KOPT-K1 (cell line): ENCODE measurements around the gene ISY1.
A peak's percentile ranks its signal among the peaks of the same experiment; 100 is the strongest.
"Not testable (repeated sequence)": the region's sequence is repeated elsewhere in the genome, so short reads cannot be mapped to it uniquely, and the experiment has no call there.

ENCODE experiments used
- H3K27ac ChIP-seq: fragments of 200-600 bp; sonication (generic); 2 replicates; pipeline ENCODE4 v1.5.1; 2016; ENCODE audit warnings: antibody characterized with exemption, mild to moderate bottlenecking, low read depth, low read length; ENCODE audit not compliant: poor library complexity, severe bottlenecking
- H3K36me3 ChIP-seq: fragments of 200-600 bp; sonication (generic); 2 replicates; pipeline ENCODE4 v1.5.1; 2017; ENCODE audit warnings: antibody characterized with exemption, mild to moderate bottlenecking, low read length, moderate library complexity; ENCODE audit not compliant: insufficient read depth
- H3K9me3 ChIP-seq: fragments of 200-600 bp; sonication (generic); 2 replicates; pipeline ENCODE4 v1.5.1; 2017; ENCODE audit warnings: antibody characterized with exemption, low read length, mild to moderate bottlenecking; ENCODE audit not compliant: insufficient read depth, poor library complexity, severe bottlenecking

Gene ISY1

GRCh38 chr3:129117134-129117533 is 43.7 kb downstream of the ISY1 start:
- H3K9me3 ChIP-seq: no peaks in the 10 kb centered on the region
- H3K36me3 ChIP-seq: peaks cover 20% of the 10 kb centered on the region
- peak overlapping the region; percentile 85 for H3K27ac ChIP-seq

- Histone ChIP-seq H3K9me3 (no peaks in the 10 kb centered on the region), H3K27ac (peak overlapping the region; percentile 85), H3K36me3 (peaks cover 20% of the 10 kb centered on the region)
Observed at GRCh38 chr3:129116482-129116946, 44.3 kb downstream of the ISY1 start.

DNA sequence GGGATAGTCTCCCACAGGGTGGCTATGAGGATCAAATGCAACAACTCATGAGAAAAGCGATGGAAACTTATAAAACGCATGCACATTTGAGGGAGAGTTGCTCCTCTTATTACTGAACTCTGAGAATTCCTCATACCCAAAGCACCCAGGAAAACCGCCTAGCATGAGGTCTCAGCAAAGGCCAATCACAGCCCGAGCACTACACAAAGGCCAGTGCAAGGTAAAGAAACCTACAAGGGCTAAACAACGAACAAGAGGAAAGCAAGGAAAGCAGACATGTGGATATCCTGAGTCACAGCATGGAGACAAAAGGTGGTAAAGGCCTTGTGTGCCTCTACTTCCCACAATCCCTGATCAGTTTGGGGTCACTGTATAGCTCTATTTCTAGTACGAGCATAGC is 46.4 kb downstream of the ISY1 start:
- Histone ChIP-seq H3K36me3 (peaks cover 30% of the 10 kb centered on the region), H3K27ac (no peak overlapping the region), H3K9me3 (no peaks in the 10 kb centered on the region)

GRCh38 chr3:129112308-129113052 is 48.4 kb downstream of the ISY1 start:
- no peak overlapping the region for H3K27ac ChIP-seq

DNA sequence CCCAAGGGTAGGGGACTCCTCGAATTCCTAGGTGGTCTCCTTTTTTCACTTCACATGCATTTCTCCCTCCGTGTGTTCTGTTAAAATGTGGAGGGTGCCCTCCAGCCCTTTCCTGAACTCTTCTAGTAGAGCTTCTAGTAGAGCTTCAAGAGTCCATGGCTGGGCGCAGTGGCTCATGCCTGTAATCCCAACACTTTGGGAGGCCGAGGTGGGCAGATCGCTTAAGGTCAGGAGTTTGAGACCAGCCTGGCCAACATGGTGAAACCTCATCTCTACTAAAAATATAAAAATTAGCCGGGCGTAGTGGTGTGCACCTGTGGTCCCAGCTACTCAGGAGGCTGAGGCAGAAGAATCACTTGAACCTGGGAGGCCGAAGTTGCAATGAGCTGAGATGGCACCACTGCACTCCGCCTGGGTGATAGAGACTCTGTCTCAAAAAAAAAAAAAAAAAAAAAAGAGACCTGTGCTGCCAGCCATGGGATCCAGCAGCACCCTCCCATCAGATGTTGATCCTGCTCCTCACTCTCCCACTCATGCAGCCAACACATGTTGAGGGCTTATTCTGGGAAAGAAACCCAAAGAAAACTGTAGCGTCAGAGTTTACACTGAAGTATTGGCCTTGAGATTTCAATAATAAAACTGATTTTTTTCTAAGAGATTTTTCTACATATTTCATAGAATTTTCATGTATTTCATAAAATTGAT is 49.6 kb downstream of the ISY1 start:
- not testable (repeated sequence) for H3K27ac ChIP-seq
- H3K36me3 ChIP-seq: peaks cover 43% of the 10 kb centered on the region

More at GRCh38 chr3:129112308-129113052, 48.4 kb downstream of the ISY1 start:
- Histone ChIP-seq H3K9me3 (no peaks in the 10 kb centered on the region), H3K36me3 (peaks cover 34% of the 10 kb centered on the region)

DNA sequence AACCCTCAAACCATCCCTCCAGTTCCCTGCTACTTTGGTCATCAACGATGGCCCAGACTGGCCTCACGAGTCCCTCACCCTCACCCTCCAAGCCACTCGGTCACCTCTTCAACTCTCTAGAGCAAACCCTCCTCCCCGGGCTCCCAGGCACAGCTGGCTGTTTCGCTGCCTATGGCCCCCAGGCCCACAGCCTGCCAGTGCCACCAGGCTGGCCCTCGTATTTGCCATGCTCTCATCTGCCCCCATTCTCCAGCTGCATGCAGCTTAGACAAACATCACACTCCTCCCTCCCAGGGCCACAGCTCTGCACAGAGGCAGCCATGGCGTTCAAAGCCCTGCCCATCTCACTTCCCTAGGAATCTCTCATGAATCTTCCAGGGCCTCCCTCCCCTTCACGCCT is 53.1 kb downstream of the ISY1 start:
- H3K36me3 ChIP-seq: peaks cover 38% of the 10 kb centered on the region

More for the DNA sequence above, 49.6 kb downstream of the ISY1 start:
- H3K9me3 ChIP-seq: not testable (repeated sequence)

DNA sequence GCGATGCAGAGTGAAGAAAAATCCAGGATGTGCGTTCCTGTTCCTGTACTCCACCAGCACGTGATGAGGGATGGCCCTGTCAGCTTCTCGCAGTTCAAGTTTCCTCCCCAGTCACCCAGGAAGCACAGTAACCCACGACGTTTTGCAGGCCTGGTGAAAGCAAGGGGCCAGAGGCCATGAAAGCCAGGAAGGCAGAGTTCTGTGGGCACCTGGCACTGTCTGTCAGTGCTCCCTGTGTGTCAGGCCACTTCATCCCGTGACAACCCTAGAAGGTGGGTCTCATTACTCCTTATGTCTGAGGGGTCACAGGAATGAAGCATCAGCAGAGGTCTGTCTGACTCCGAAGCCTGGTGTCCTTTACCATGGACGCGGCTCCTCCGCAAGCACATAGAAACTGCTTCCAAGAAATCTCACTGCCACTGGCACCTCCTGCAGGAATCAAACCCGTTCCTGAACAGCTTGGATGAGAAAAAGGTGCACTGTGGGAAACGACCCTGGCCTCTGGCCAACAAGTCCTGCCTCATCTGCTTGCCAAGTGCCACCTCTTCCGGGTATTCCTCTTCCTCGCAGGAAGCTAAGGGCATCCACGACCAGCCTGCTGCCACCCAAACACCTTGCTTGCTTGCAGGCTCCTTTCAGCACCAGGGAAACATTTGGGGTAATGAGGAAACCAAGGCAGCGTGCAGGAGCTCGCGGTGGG is 53.8 kb downstream of the ISY1 start:
- Histone ChIP-seq H3K36me3 (peaks cover 33% of the 10 kb centered on the region; the same call in 1 of the 2 replicates), H3K9me3 (no peaks in the 10 kb centered on the region), H3K27ac (no peak overlapping the region)

More for the DNA sequence above, 53.1 kb downstream of the ISY1 start:
- Histone ChIP-seq H3K9me3 (no peaks in the 10 kb centered on the region), H3K27ac (no peak overlapping the region)

DNA sequence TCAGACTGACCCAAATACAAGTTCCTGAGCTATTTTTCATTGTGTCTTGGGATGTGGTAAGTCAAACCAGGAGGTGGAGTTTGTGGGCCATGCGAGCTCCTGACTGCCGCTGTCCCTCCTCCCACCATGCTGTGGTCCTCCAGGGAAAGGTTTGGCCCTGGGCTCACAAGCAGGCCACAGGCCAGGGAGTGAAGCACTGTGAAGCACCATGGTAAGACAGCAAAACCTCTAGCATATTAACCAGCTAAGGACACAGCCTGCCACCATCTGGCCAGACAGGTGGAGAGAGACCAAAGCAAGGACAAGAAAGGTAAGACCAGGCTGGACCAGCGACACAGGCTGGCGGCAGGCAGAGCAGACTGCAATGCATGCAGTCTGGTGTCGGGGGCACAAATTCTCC is 54.5 kb downstream of the ISY1 start:
- Histone ChIP-seq H3K27ac (no peak overlapping the region), H3K36me3 (peaks cover 33% of the 10 kb centered on the region; the same call in 1 of the 2 replicates), H3K9me3 (no peaks in the 10 kb centered on the region)

GRCh38 chr3:129105862-129106261 is 55.0 kb downstream of the ISY1 start:
- no peak overlapping the region for H3K27ac ChIP-seq
- H3K9me3 ChIP-seq: no peaks in the 10 kb centered on the region
- peaks cover 33% of the 10 kb centered on the region; the same call in 1 of the 2 replicates for H3K36me3 ChIP-seq

GRCh38 chr3:129104498-129105079 is 56.3 kb downstream of the ISY1 start:
- no peak overlapping the region for H3K27ac ChIP-seq
- no peaks in the 10 kb centered on the region for H3K9me3 ChIP-seq
- peaks cover 23% of the 10 kb centered on the region; the same call in 1 of the 2 replicates for H3K36me3 ChIP-seq

DNA sequence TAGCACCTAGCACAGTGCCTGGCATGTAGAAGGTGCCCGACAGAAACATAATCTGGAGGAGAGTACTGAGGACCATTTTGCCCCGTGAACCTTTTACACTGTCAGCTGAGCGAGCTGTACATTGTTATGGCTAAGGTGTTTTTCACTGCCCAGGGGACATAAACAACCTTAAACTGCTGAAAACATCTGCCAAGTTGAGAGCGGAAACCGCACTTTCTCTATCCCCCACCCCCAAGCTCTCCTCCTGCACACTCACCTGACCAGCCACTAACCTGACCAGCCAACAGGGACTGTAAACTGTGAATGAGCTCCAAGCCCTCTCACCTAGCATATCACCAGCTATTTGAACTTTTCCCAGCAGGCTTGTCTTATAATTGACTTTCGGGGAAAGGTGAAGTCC is 56.8 kb downstream of the ISY1 start:
- Histone ChIP-seq H3K36me3 (peaks cover 23% of the 10 kb centered on the region; the same call in 1 of the 2 replicates), H3K27ac (no peak overlapping the region), H3K9me3 (no peaks in the 10 kb centered on the region)

GRCh38 chr3:129103296-129103695 is 57.6 kb downstream of the ISY1 start:
- H3K36me3 ChIP-seq: peaks cover 18% of the 10 kb centered on the region; the same call in 1 of the 2 replicates
- no peak overlapping the region for H3K27ac ChIP-seq
- no peaks in the 10 kb centered on the region for H3K9me3 ChIP-seq

GRCh38 chr3:129101370-129102138 is 59.3 kb downstream of the ISY1 start:
- no peak overlapping the region for H3K27ac ChIP-seq
- peaks cover 8% of the 10 kb centered on the region; the same call in 1 of the 2 replicates for H3K36me3 ChIP-seq
- no peaks in the 10 kb centered on the region for H3K9me3 ChIP-seq

DNA sequence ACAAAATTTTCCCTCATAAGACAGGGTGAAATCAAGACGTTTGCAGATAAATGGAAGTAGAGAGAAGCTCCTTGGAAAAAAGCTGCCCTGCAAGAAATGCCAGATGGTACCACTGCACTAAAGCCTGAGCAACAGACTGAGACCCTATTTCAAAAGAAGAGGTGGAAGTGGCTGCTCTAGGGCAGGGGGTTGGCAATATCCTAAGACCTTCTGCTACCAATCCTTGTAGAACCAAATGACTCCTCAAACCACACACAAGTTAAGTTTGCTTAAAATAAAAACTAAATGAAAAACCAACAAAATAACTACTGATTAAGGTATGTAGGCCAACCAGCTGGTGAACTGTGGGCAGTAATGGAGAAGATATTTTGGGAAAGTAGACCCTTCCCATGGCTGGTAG is 60.6 kb downstream of the ISY1 start:
- H3K9me3 ChIP-seq: no peaks in the 10 kb centered on the region
- H3K27ac ChIP-seq: no peak overlapping the region
- no peaks in the 10 kb centered on the region for H3K36me3 ChIP-seq
